ENCODE measurements around the gene RABGAP1L. TPM values are rescaled to one million over a fixed set of nuclear protein-coding genes. Genes with fewer than 3 reads are reported as not detected.

Gene RABGAP1L
- total RNA-seq, 4 donors from 2014 or later, result 42.4 to 74.5 (median 49.1) TPM

DNA sequence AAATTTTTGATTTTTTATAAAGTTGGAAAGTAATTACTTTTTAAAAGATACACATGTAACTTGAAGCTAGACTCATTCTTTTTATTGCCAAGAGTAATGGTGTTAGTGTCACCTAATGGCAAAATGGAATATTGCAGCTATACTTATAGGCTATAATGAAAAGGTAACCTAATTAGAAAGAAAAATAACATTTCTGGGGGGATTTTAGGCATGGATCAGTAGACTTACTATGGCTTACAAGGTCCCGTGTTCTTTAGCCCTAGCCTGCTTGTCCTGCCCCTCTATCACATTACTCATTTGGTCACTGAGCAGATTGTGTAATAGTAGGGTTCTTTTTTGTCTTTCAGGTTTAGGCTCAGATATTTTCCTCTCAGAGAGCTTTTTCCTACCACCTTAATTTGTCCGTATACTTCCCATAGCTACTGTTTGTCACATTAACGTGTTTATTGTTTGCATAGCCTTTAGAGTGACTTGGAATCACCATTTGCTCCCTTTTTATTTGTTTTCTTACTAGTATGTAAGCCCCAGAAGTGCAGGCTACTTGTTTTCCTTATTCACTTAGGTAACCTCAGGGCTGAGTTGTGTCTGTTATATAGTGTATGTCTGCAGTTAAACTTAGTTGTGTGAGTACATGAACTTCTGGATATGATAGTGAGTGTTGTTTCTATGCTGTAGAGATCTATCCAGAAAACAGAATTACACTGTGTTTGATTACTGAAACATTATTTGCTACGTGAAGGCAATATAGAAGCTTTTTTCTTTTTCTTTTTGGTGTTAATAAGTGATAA, 58.7 kb downstream of the RABGAP1L start:
- Histone ChIP-seq H3K9me3 (no peaks in the 10 kb centered on the region), H3K4me1 (peaks cover 0 to 12% (median 0%) of the 10 kb centered on the region in 4 donors), H3K36me3 (peaks cover 0 to 19% (median 0%) of the 10 kb centered on the region in 3 donors), H3K27ac (peak overlapping the region in 1 of 4 donors; percentile 48), H3K4me3 (no peak overlapping the region), H3K27me3 (no peaks in the 10 kb centered on the region)
- WGBS, 2 donors, result 41 to 44% methylated on average over 4 of the region's 4 CpGs
- no peak for DNase-seq (ENCODE audit: low spot score in 2 of 2)
- TF ChIP-seq POLR2A (IDR thresholded peaks at IDR 0.05), result no peak
- TF ChIP-seq, protein P1, sequence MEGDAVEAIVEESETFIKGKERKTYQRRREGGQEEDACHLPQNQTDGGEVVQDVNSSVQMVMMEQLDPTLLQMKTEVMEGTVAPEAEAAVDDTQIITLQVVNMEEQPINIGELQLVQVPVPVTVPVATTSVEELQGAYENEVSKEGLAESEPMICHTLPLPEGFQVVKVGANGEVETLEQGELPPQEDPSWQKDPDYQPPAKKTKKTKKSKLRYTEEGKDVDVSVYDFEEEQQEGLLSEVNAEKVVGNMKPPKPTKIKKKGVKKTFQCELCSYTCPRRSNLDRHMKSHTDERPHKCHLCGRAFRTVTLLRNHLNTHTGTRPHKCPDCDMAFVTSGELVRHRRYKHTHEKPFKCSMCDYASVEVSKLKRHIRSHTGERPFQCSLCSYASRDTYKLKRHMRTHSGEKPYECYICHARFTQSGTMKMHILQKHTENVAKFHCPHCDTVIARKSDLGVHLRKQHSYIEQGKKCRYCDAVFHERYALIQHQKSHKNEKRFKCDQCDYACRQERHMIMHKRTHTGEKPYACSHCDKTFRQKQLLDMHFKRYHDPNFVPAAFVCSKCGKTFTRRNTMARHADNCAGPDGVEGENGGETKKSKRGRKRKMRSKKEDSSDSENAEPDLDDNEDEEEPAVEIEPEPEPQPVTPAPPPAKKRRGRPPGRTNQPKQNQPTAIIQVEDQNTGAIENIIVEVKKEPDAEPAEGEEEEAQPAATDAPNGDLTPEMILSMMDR (IDR thresholded peaks at IDR 0.05), result peak; percentile 36 to 66 (median 64)
- TF ChIP-seq EP300 (IDR thresholded peaks at IDR 0.05), result no peak

GRCh38 chr1:174218983-174219382, 59.7 kb downstream of the RABGAP1L start:
- Histone ChIP-seq H3K4me3 (no peak overlapping the region), H3K4me1 (peaks cover 0 to 12% (median 0%) of the 10 kb centered on the region in 4 donors), H3K36me3 (peaks cover 0 to 23% (median 0%) of the 10 kb centered on the region in 3 donors), H3K9me3 (no peaks in the 10 kb centered on the region), H3K27me3 (no peaks in the 10 kb centered on the region), H3K27ac (peak overlapping the region in 1 of 4 donors; percentile 48)
- TF ChIP-seq, protein P1 (IDR thresholded peaks at IDR 0.05), result no peak
- no peak for TF ChIP-seq EP300 (IDR thresholded peaks at IDR 0.05)
- no peak for TF ChIP-seq POLR2A (IDR thresholded peaks at IDR 0.05)
- no peak for DNase-seq (ENCODE audit: low spot score in 2 of 2)

DNA sequence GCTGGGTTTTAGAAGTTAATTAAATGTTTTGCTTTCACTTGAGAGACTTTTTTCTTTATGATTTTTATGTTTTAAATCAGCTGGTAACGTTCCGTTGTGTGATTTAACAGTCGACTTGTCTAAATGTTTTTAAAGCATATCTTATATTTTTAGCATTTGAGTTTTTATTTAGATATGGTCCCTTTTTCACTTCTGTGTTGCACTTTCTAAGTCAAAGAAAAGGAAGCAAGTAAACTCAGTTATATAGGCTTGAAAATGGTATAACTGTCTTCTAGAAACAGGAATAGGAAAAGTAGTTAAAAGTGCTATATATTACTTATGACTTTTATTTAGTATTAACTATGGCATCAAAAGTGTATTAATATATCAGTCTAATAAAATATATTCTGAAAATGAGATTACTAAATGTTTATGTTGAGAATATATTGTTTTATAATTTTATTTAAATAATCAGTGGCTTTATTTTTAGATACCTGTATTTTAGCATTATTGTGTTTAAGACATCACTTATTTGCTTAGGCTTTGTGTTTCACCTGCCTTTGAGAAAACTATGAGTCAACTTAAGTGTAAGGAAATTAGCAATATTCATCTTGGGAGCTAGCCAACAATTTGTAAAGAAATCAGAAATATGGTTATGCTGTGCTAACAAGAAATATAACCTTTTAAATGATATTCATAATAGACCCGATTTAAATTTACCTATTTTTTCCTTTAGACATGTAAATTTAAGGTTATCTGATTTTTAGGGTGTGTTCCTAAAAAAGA, 60.5 kb downstream of the RABGAP1L start:
- WGBS, 2 donors, result 66 to 70% methylated on average over 4 of the region's 4 CpGs
- no peak for DNase-seq (ENCODE audit: low spot score in 2 of 2)
- Histone ChIP-seq H3K4me3 (no peak overlapping the region), H3K4me1 (peaks cover 0 to 12% (median 0%) of the 10 kb centered on the region in 4 donors), H3K27me3 (no peaks in the 10 kb centered on the region), H3K9me3 (peaks cover 0 to 5% (median 0%) of the 10 kb centered on the region in 4 donors), H3K27ac (peak overlapping the region in 1 of 4 donors; percentile 48), H3K36me3 (peaks cover 0 to 29% (median 0%) of the 10 kb centered on the region in 3 donors)
- TF ChIP-seq, protein P1 (IDR thresholded peaks at IDR 0.05), result no peak
- no peak for TF ChIP-seq POLR2A (IDR thresholded peaks at IDR 0.05)
- no peak for TF ChIP-seq EP300 (IDR thresholded peaks at IDR 0.05)

DNA sequence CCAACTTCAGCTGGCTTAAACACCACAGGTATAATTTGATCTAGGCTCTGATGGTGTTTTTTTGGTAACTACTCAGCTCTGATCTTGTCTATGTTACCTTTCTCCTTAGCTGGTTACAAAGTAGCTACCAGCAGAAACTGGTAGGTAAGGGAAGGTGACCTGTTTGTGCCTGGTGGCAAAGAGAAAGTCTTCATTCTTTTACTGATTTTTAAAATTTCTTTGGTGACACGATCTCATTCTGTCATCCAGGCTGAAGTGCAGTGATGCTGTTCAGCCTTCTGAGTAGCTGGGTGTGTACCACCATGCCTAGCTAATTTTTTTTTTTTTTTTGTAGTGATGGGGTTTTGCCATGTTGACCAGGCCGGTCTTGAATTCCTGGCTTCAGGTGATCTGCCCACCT, 62.4 kb downstream of the RABGAP1L start:
- TF ChIP-seq POLR2A (IDR thresholded peaks at IDR 0.05), result no peak
- TF ChIP-seq EP300 (IDR thresholded peaks at IDR 0.05), result no peak
- TF ChIP-seq, protein P1 (IDR thresholded peaks at IDR 0.05), result no peak
- no peaks in the 10 kb centered on the region for H3K27me3 ChIP-seq
- peaks cover 0 to 12% (median 0%) of the 10 kb centered on the region in 4 donors for H3K4me1 ChIP-seq
- peaks cover 0 to 29% (median 0%) of the 10 kb centered on the region in 3 donors for H3K36me3 ChIP-seq
- 94% methylated on average over 2 of the region's 2 CpGs for WGBS, 2 donors
- H3K4me3 ChIP-seq, result no peak overlapping the region
- no peak overlapping the region for H3K27ac ChIP-seq
- H3K9me3 ChIP-seq, result peaks cover 0 to 5% (median 0%) of the 10 kb centered on the region in 4 donors
- DNase-seq (ENCODE audit: low spot score in 2 of 2), result no peak
